HUES6 (cell line): ENCODE results near the gene NACA2.
"Not testable (repeated sequence)": the region's sequence is repeated elsewhere in the genome, so short reads cannot be mapped to it uniquely, and the experiment has no call there.

ENCODE experiments used
- H3K27ac ChIP-seq: 2 replicates; pipeline ENCODE4 v1.7.0; 2013; ENCODE audit warnings: low read depth, mild to moderate bottlenecking, low read length, inconsistent platforms
- H3K27me3 ChIP-seq: 2 replicates; pipeline ENCODE4 v1.6.1; 2013; ENCODE audit warnings: low read length; ENCODE audit not compliant: control insufficient read depth, insufficient read depth
- H3K36me3 ChIP-seq: 2 replicates; pipeline ENCODE4 v1.6.1; 2013; ENCODE audit warnings: low read length; ENCODE audit not compliant: control insufficient read depth, insufficient read depth
- H3K4me1 ChIP-seq: 2 replicates; pipeline ENCODE4 v1.6.1; 2013; ENCODE audit warnings: low read length; ENCODE audit not compliant: control insufficient read depth, insufficient read depth
- H3K4me3 ChIP-seq: 2 replicates; pipeline ENCODE4 v1.5.1; 2013; ENCODE audit warnings: low read depth, low read length
- H3K9ac ChIP-seq: one replicate; pipeline ENCODE4 v1.6.1; 2013; ENCODE audit warnings: mild to moderate bottlenecking, low read length
- H3K9me3 ChIP-seq: 2 replicates; pipeline ENCODE4 v1.6.1; 2013; ENCODE audit warnings: low read depth, low read length; ENCODE audit not compliant: control insufficient read depth, insufficient read depth

Gene NACA2

DNA sequence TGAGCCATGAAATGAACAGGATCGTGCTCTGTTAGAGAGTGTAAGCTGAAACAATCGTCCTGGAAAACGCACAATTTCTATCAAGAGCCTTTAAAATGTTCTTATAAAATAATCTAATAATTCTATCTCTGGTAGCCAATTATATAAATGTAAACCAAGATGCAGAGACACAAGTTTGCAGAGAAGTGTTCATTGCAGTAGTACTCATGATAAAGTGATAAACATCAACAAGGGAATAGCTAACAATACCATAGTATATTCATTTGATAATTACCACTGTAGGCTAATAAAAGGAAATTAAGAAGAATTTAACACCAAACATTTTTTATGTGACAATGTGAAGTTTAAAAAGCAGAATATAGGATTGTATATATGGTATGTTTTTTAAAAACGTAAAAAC is 12.4 kb downstream of the NACA2 start:
- Histone ChIP-seq H3K9me3 (no peaks in the 10 kb centered on the region), H3K4me1 (no peaks in the 10 kb centered on the region), H3K27me3 (no peaks in the 10 kb centered on the region), H3K27ac (no peak overlapping the region), H3K4me3 (no peak overlapping the region), H3K36me3 (no peaks in the 10 kb centered on the region), H3K9ac (no peak overlapping the region)

DNA sequence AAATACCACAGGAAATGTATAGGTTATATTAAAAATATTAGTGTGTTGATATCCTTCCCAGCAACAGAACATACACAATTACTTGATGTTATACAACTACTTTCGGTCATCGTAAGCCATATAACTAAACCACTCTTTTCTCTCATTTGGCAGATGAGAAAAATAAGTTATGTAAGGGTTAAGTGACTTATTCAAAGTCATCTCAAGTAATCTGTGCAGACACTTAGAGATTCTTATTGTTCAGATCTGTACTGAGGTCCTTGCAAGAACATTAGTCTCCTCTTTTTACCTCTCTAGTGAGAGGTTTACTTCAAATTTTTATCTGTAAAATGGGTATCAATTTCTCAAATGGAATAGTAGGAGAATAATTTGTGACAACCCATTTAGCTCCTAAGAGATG is 15.0 kb downstream of the NACA2 start:
- Histone ChIP-seq H3K4me1 (no peaks in the 10 kb centered on the region), H3K4me3 (no peak overlapping the region), H3K9ac (no peak overlapping the region), H3K27me3 (no peaks in the 10 kb centered on the region), H3K36me3 (no peaks in the 10 kb centered on the region), H3K27ac (no peak overlapping the region), H3K9me3 (peaks cover 3% of the 10 kb centered on the region; the same call in 1 of the 2 replicates)

DNA sequence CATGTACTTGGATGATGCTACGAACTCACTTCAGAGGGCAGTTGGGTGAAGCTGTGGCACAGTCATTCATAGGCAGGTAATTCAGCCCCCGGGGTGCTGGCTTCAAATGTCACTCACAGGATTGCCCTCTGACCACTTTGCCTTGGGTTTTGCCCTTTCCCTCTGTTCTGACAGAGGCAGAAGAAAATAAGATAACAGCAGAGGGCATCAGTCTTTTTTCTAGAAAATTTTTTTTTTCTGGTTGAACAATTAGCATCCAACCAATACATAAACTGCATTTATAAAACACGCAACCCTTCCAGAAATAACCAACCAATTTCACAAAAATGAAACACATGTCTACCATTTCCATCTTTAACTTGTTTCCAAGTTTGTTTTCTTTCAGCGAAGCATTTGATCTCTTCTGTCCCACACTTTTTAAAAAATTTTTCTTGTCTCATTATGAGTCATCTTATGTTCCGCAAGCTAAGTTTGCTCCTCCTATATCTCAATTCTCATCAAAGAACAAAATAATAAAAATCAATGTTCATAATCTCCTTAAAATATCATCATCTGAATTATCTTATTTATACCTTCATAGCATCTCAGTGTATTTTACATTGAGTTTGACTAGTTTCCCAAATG is 15.6 kb downstream of the NACA2 start:
- Histone ChIP-seq H3K9ac (no peak overlapping the region), H3K9me3 (peaks cover 8% of the 10 kb centered on the region), H3K36me3 (no peaks in the 10 kb centered on the region), H3K27ac (no peak overlapping the region), H3K27me3 (no peaks in the 10 kb centered on the region), H3K4me3 (no peak overlapping the region), H3K4me1 (no peaks in the 10 kb centered on the region)

DNA sequence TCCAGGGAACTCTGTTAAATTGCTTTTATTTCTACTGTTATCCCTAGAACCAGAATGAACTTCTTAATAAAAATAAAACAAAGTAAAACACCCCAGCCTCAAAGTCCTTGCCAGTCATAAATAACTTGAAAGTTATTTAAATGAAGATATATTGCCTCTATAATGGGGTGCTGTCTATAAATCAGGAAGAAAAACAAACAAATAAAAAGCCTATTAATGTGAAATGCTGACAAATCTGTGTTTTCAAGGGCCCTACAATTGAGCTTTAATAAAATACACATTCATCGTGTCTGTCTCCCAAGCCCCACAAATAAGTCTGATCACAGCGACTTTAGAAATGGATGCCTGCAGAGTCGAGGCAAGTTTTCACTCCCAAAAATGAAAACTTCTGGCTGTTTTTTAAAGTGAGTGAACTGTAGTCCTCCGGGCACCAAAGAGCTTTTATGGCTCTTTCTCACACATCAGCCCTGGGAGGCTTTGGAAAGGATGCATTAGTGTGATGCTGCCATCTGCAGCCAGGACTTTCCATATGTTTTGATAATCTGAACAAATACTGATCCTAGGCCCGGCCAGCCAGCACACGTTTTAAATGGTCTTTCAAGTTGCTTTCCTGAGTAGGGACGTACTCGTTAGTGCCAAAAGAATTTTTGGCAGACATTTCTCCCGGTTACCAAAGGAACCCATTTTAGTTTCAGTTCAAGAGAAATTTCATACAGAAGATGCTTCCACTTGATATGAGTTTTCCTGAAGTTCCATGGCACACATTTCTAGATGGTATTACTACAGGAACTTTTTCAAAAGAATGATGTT is 16.3 kb downstream of the NACA2 start:
- Histone ChIP-seq H3K4me3 (no peak overlapping the region), H3K27ac (no peak overlapping the region), H3K27me3 (no peaks in the 10 kb centered on the region), H3K9me3 (peaks cover 13% of the 10 kb centered on the region), H3K4me1 (no peaks in the 10 kb centered on the region), H3K9ac (no peak overlapping the region), H3K36me3 (no peaks in the 10 kb centered on the region)

DNA sequence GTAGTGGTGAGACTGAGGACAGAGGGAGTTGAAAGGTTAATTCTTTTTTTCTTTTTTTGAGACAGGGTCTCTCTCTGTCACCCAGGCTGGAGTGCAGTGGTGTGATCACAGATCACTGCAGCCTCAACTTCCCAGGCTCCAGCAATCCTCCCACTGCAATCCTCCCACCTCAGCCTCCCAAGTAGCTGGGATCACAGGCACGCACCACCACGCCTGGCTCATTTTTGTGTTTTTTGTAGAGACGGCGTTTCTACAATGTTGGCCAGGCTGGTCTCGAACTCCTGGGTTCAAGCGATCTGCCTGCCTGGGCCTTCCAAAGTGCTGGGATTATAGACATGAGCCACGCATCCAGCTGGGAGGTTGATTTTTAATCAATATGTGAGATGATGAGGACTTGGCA is 18.5 kb downstream of the NACA2 start:
- H3K27ac ChIP-seq, H3K36me3 ChIP-seq, H3K4me1 ChIP-seq, H3K4me3 ChIP-seq, H3K27me3 ChIP-seq, H3K9ac ChIP-seq: not testable (repeated sequence)
- peaks cover 13% of the 10 kb centered on the region for H3K9me3 ChIP-seq

DNA sequence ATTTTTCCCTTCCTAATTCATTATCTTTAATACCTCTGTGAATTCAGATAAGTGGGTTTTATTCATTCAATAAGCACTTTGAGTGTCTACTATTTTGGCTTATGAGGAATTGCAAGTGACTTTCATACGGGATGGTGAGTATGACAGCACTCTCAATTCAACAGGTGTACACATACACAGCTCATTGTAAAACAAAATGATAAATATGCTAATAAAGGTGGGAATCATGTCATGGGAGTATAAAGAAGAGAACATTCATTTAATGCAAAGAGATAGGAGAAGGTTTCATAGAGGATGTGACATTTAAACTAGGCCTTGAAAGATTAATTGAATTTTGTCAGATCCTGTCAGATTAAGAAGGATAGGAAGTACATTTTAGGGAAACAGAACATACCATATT is 19.4 kb downstream of the NACA2 start:
- Histone ChIP-seq H3K4me3 (no peak overlapping the region), H3K4me1 (no peaks in the 10 kb centered on the region), H3K9me3 (peaks cover 13% of the 10 kb centered on the region), H3K27ac (no peak overlapping the region), H3K36me3 (no peaks in the 10 kb centered on the region), H3K27me3 (no peaks in the 10 kb centered on the region), H3K9ac (no peak overlapping the region)

DNA sequence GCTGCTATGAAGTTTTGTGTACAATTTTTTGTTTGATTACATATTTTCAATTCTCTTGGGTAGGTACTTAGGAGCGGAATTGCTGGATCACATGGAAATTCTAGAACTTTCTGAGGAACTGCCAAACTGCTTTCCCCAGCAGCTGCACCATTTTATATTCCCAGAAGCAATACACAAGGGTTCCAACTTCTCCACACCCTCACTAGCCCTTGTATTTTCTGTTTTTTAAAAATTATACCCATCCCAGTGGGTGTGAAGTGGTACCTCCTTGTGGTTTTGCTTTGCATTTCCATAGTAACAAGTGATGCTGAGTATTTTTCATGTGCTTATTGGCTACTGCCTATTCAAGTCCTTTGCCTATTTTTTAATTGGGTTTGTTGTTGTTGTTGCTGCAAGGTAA is 20.9 kb downstream of the NACA2 start:
- no peak overlapping the region for H3K9ac ChIP-seq
- no peak overlapping the region for H3K27ac ChIP-seq
- no peak overlapping the region for H3K4me3 ChIP-seq
- no peaks in the 10 kb centered on the region for H3K36me3 ChIP-seq
- peaks cover 13% of the 10 kb centered on the region for H3K9me3 ChIP-seq
- H3K27me3 ChIP-seq = no peaks in the 10 kb centered on the region
- no peaks in the 10 kb centered on the region for H3K4me1 ChIP-seq

DNA sequence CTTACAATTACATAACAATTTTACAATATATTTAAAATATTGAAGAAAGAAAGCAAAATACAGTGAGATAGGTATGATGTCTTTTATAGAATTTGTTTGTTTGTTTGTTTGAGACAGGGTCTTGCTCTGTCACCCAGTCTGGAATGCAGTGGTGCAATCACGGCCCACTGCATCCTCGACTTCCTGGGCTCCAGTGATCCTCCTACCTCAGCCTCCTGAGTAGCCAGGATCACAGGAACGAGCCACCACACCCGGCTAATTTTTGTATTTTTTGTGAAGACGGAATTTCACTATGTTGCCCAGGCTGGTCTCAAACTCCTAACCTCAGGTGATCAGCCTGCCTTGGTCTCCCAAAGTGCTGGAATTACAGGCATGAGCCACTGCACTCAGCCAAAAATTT is 21.5 kb downstream of the NACA2 start:
- H3K4me3 ChIP-seq = not testable (repeated sequence)

DNA sequence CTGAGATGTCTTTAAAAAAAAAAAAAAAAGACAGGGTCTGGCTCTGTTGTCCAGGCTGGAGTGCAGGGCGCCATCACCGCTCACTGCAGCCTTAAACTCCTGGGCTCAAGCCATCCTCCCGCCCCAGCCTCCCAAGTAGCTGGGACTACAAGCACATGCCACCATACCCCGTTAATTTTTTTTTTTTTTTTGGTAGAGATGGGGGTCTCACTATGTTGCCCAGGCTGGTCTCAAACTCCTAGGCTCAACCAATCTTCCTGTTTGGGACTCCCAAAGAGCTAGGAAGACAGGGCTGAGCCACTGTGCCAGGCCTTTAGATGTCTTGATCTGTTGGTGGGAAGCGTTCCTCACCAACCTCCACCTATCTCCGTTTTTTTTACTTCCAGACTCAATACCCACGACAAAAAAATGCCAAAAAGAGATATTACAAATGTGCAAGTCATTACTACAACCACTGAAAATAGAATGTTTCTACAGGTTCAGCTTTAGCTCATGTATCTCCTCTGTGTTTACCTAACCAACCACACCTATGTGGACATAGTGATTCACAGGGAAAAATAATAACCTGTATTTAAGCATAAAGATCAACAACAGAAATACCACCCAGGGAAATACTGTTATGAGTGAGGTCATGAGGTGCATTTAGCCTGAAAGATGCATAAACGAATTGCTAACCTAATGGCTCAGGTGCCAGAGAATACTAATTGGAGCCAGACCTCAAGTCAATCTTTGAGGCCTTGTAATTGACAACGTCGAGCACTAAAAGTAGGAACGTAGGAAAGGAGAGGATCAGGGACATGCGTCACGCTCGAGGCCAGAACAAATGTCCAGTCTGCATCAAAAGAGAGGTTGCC is 22.6 kb downstream of the NACA2 start:
- H3K9me3 ChIP-seq = peaks cover 13% of the 10 kb centered on the region
- H3K4me1 ChIP-seq = no peaks in the 10 kb centered on the region
- H3K4me3 ChIP-seq = no peak overlapping the region
- H3K9ac ChIP-seq = no peak overlapping the region
- H3K27ac ChIP-seq = no peak overlapping the region
- no peaks in the 10 kb centered on the region for H3K36me3 ChIP-seq
- no peaks in the 10 kb centered on the region for H3K27me3 ChIP-seq

More for the DNA sequence above, 21.5 kb downstream of the NACA2 start:
- not testable (repeated sequence) for H3K36me3 ChIP-seq, H3K27me3 ChIP-seq, H3K9ac ChIP-seq, H3K4me1 ChIP-seq, H3K27ac ChIP-seq
- peaks cover 13% of the 10 kb centered on the region for H3K9me3 ChIP-seq

DNA sequence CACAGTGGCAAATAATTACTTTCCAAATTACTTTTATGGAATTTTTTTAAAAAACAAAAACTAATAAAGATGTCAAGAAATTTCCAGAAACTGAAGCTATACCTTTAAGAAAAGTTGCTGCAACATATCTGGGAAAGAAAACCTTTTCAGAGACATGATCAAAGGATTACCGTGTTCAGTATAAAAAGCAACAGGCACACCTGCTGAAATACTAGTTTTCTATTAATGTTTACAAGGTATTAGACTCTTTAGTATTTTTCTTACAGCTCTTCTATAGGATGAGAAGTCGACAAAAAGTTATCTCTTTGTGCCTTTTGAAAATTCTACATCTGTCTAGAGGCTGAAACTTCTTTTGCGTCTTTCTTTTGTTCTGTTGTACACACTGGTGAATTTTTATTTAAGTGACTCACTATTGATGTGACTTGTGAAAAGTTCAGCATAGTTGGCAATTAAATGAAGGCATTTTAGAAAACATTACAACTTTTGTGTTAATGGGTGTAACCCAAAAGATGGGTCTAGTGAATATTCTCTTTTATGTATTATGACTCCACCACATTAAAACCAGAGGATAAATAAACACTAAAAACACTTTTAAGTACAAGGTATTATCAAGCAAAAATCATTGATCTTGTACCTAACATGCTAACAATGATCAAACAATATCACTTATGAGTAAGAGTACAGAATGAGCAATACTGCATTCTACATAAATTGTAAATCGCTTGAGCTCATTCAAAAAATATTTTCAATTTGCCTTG is 23.8 kb downstream of the NACA2 start:
- no peak overlapping the region for H3K9ac ChIP-seq
- H3K27ac ChIP-seq = no peak overlapping the region
- no peak overlapping the region for H3K4me3 ChIP-seq
- H3K9me3 ChIP-seq = peaks cover 13% of the 10 kb centered on the region
- H3K36me3 ChIP-seq = no peaks in the 10 kb centered on the region
- H3K4me1 ChIP-seq = no peaks in the 10 kb centered on the region
- no peaks in the 10 kb centered on the region for H3K27me3 ChIP-seq
